ENCODE measurements around the gene FCHSD2. TPM values are rescaled to one million over a fixed set of nuclear protein-coding genes. Genes with fewer than 3 reads are reported as not detected.

FCHSD2 gene
- total and polyA plus RNA-seq, 2 of the 8 experiments (the other 6 are each of a cell fraction or from before 2014, with no cell fraction given), result 4.1 to 7.8 TPM

DNA sequence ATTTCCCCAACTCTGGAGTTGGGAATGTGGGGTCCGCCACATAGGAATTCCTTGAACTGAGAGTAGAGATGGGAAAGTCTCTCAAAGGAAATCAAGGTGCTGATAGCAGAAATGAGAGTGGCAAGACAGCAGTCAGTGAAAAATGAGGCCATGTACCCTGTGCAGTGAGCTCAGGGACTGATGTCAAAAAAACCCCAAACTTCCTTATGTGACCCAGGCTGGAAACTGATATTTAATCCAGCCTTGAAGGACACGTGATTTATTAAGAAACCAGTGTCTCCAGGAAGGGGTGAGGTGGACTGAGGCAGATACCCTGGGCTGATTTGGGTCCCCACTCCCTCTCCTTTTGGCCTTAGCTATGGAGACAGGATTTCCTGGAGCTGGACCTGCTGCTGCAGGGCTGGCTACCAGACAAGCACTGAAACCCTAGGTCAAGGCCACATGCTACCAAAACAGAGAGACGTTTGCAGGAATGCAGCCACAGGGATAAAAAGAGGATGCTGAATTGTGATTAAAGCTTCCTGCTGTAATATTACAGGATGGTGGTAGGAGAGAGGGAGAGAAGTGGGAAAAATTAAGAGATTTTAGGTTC is 25.3 kb upstream of the FCHSD2 start (continued):
- TF ChIP-seq ASH2L (IDR thresholded peaks at IDR 0.05; ENCODE audit: low read length), result no peak
- TF ChIP-seq SRF (IDR thresholded peaks at IDR 0.05; ENCODE audit: low read depth, low read length), result no peak
- TF ChIP-seq RXRA (IDR thresholded peaks at IDR 0.05; ENCODE audit: insufficient read depth, low read depth, low read length), result no peak
- no peak for TF ChIP-seq EGR1 (IDR thresholded peaks at IDR 0.05; ENCODE audit: borderline replicate concordance, low read depth, low read length)
